Spleen (tissue), 3 donors: ENCODE results near the gene WDR59.

Source experiments
- POLR2A ChIP-seq, 3 donors: fragments of 450-650 bp; IDR thresholded peaks; one replicate each; pipeline ENCODE4 v1.5.1; 2017; ENCODE audit warnings: antibody characterized with exemption in 3 of 3, mild to moderate bottlenecking in 1 of 3
- POLR2AphosphoS5 ChIP-seq, 3 donors: sonication (generic); formaldehyde crosslinking; IDR thresholded peaks; one replicate each; pipeline ENCODE4 v1.5.1; 2017; ENCODE audit warnings: antibody characterized with exemption in 3 of 3

DNA sequence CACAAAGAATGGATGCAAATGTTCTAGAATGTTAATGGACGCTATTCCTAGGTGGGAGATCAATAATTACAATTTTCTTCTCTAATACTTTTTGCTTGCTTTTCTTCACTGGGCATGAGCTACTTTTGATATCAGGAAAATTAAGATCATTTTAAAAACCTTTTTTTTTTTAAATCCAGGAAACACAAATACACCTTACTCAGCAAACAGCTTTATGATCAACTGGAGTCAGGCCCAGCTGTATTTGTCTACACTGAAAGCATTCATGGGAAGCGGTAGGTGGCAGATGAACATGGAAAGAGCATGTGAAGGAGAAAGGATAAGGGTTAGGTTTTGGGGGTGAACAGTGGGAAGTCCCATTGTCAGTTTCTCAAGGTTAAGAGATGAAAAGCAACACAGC is 97.8 kb downstream of the WDR59 start:
- no peak for TF ChIP-seq POLR2AphosphoS5 (IDR thresholded peaks at IDR 0.05)
- no peak for TF ChIP-seq POLR2A (IDR thresholded peaks at IDR 0.05)
